Measurements from ENCODE around the gene SLC40A1. TPM values are rescaled to one million over a fixed set of nuclear protein-coding genes. Genes with fewer than 3 reads are reported as not detected.
A peak's percentile ranks its signal among the peaks of the same experiment; 100 is the strongest.

SLC40A1 gene
- polyA plus RNA-seq, 4 donors = 72.6 to 527 (median 154) TPM

GRCh38 chr2:189623049-189623448 lies 42.5 kb upstream of the SLC40A1 start:
- Histone ChIP-seq H3K4me3 (ENCODE audit: low read depth in 1 of 3, low read length in 3 of 3) (no peak overlapping the region), H3K27ac (ENCODE audit: low read depth in 1 of 3, low read length in 2 of 3) (no peak overlapping the region), H3K4me1 (ENCODE audit: control insufficient read depth in 3 of 3, insufficient read depth in 2 of 3, low read depth in 1 of 3, low read length in 2 of 3) (no peaks in the 10 kb centered on the region), H3K36me3 (ENCODE audit: control insufficient read depth in 3 of 3, insufficient read depth in 2 of 3, low read depth in 1 of 3, low read length in 3 of 3) (no peaks in the 10 kb centered on the region), H3K9me3 (ENCODE audit: control insufficient read depth in 2 of 2, insufficient read depth in 1 of 2, low read depth in 1 of 2, low read length in 1 of 2) (no peaks in the 10 kb centered on the region), H3K27me3 (ENCODE audit: control insufficient read depth in 3 of 3, insufficient read depth in 3 of 3, low read length in 3 of 3) (no peaks in the 10 kb centered on the region)
- 84 to 96% (median 94%) methylated on average over 1 of the region's 1 CpG for WGBS, 3 donors
- FAIRE-seq (no peak), DNase-seq (no peak)

GRCh38 chr2:189621781-189622180 lies 41.2 kb upstream of the SLC40A1 start:
- H3K27me3 ChIP-seq (ENCODE audit: control insufficient read depth in 3 of 3, insufficient read depth in 3 of 3, low read length in 3 of 3) = no peaks in the 10 kb centered on the region
- DNase-seq = no peak
- H3K36me3 ChIP-seq (ENCODE audit: control insufficient read depth in 3 of 3, insufficient read depth in 2 of 3, low read depth in 1 of 3, low read length in 3 of 3) = no peaks in the 10 kb centered on the region
- H3K9me3 ChIP-seq (ENCODE audit: control insufficient read depth in 2 of 2, insufficient read depth in 1 of 2, low read depth in 1 of 2, low read length in 1 of 2) = no peaks in the 10 kb centered on the region
- H3K27ac ChIP-seq (ENCODE audit: low read depth in 1 of 3, low read length in 2 of 3) = no peak overlapping the region
- no peaks in the 10 kb centered on the region for H3K4me1 ChIP-seq (ENCODE audit: control insufficient read depth in 3 of 3, insufficient read depth in 2 of 3, low read depth in 1 of 3, low read length in 2 of 3)
- H3K4me3 ChIP-seq (ENCODE audit: low read depth in 1 of 3, low read length in 3 of 3) = no peak overlapping the region
- FAIRE-seq = no peak

GRCh38 chr2:189618197-189618596 lies 37.6 kb upstream of the SLC40A1 start:
- Histone ChIP-seq H3K27me3 (ENCODE audit: control insufficient read depth in 3 of 3, insufficient read depth in 3 of 3, low read length in 3 of 3) (no peaks in the 10 kb centered on the region), H3K4me1 (ENCODE audit: control insufficient read depth in 3 of 3, insufficient read depth in 2 of 3, low read depth in 1 of 3, low read length in 2 of 3) (peaks cover 0 to 3% (median 0%) of the 10 kb centered on the region in 3 donors), H3K27ac (ENCODE audit: low read depth in 1 of 3, low read length in 2 of 3) (no peak overlapping the region), H3K4me3 (ENCODE audit: low read depth in 1 of 3, low read length in 3 of 3) (no peak overlapping the region), H3K36me3 (ENCODE audit: control insufficient read depth in 3 of 3, insufficient read depth in 2 of 3, low read depth in 1 of 3, low read length in 3 of 3) (no peaks in the 10 kb centered on the region), H3K9me3 (ENCODE audit: control insufficient read depth in 2 of 2, insufficient read depth in 1 of 2, low read depth in 1 of 2, low read length in 1 of 2) (no peaks in the 10 kb centered on the region)
- DNase-seq (no peak), FAIRE-seq (no peak)
- 0 to 2% (median 0%) methylated on average over 1 of the region's 1 CpG for WGBS, 3 donors

- Histone ChIP-seq H3K4me1 (ENCODE audit: control insufficient read depth in 3 of 3, insufficient read depth in 2 of 3, low read depth in 1 of 3, low read length in 2 of 3) (peaks cover 0 to 6% (median 0%) of the 10 kb centered on the region in 3 donors), H3K27ac (ENCODE audit: low read depth in 1 of 3, low read length in 2 of 3) (no peak overlapping the region), H3K9me3 (ENCODE audit: control insufficient read depth in 2 of 2, insufficient read depth in 1 of 2, low read depth in 1 of 2, low read length in 1 of 2) (no peaks in the 10 kb centered on the region), H3K36me3 (ENCODE audit: control insufficient read depth in 3 of 3, insufficient read depth in 2 of 3, low read depth in 1 of 3, low read length in 3 of 3) (no peaks in the 10 kb centered on the region), H3K4me3 (ENCODE audit: low read depth in 1 of 3, low read length in 3 of 3) (no peak overlapping the region), H3K27me3 (ENCODE audit: control insufficient read depth in 3 of 3, insufficient read depth in 3 of 3, low read length in 3 of 3) (no peaks in the 10 kb centered on the region)
- no peak for FAIRE-seq
- 89 to 96% (median 94%) methylated on average over 4 of the region's 4 CpGs for WGBS, 3 donors
- no peak for DNase-seq
Observed at GRCh38 chr2:189614585-189614984, 34.0 kb upstream of the SLC40A1 start.

GRCh38 chr2:189613650-189614420 lies 33.2 kb upstream of the SLC40A1 start:
- Histone ChIP-seq H3K27me3 (ENCODE audit: control insufficient read depth in 3 of 3, insufficient read depth in 3 of 3, low read length in 3 of 3) (no peaks in the 10 kb centered on the region), H3K36me3 (ENCODE audit: control insufficient read depth in 3 of 3, insufficient read depth in 2 of 3, low read depth in 1 of 3, low read length in 3 of 3) (no peaks in the 10 kb centered on the region), H3K4me1 (ENCODE audit: control insufficient read depth in 3 of 3, insufficient read depth in 2 of 3, low read depth in 1 of 3, low read length in 2 of 3) (peaks cover 0 to 6% (median 0%) of the 10 kb centered on the region in 3 donors), H3K9me3 (ENCODE audit: control insufficient read depth in 2 of 2, insufficient read depth in 1 of 2, low read depth in 1 of 2, low read length in 1 of 2) (no peaks in the 10 kb centered on the region), H3K4me3 (ENCODE audit: low read depth in 1 of 3, low read length in 3 of 3) (no peak overlapping the region), H3K27ac (ENCODE audit: low read depth in 1 of 3, low read length in 2 of 3) (peak overlapping the region in 1 of 3 donors; percentile 37)
- FAIRE-seq (no peak), DNase-seq (peak in 1 of 2 donors; percentile 3)
- 60 to 82% (median 69%) methylated on average over 2 of the region's 2 CpGs for WGBS, 3 donors

GRCh38 chr2:189613077-189613636 lies 32.6 kb upstream of the SLC40A1 start:
- peak overlapping the region in 1 of 3 donors; percentile 23 for H3K4me3 ChIP-seq (ENCODE audit: low read depth in 1 of 3, low read length in 3 of 3)
- FAIRE-seq (peak; percentile 80), DNase-seq (peak; percentile 64 to 86)
- no peaks in the 10 kb centered on the region for H3K27me3 ChIP-seq (ENCODE audit: control insufficient read depth in 3 of 3, insufficient read depth in 3 of 3, low read length in 3 of 3)
- H3K4me1 ChIP-seq (ENCODE audit: control insufficient read depth in 3 of 3, insufficient read depth in 2 of 3, low read depth in 1 of 3, low read length in 2 of 3) = peaks cover 0 to 6% (median 0%) of the 10 kb centered on the region in 3 donors
- WGBS, 3 donors = 9 to 17% (median 12%) methylated on average over 6 of the region's 6 CpGs
- H3K9me3 ChIP-seq (ENCODE audit: control insufficient read depth in 2 of 2, insufficient read depth in 1 of 2, low read depth in 1 of 2, low read length in 1 of 2) = no peaks in the 10 kb centered on the region
- no peaks in the 10 kb centered on the region for H3K36me3 ChIP-seq (ENCODE audit: control insufficient read depth in 3 of 3, insufficient read depth in 2 of 3, low read depth in 1 of 3, low read length in 3 of 3)
- peak overlapping the region in 2 of 3 donors; percentile 37 to 38 for H3K27ac ChIP-seq (ENCODE audit: low read depth in 1 of 3, low read length in 2 of 3)

GRCh38 chr2:189610700-189611099 lies 30.1 kb upstream of the SLC40A1 start:
- H3K4me1 ChIP-seq (ENCODE audit: control insufficient read depth in 3 of 3, insufficient read depth in 2 of 3, low read depth in 1 of 3, low read length in 2 of 3) = peaks cover 0 to 6% (median 0%) of the 10 kb centered on the region in 3 donors
- DNase-seq (no peak), FAIRE-seq (no peak)
- WGBS, 3 donors = 77 to 84% (median 84%) methylated on average over 2 of the region's 2 CpGs
- H3K27me3 ChIP-seq (ENCODE audit: control insufficient read depth in 3 of 3, insufficient read depth in 3 of 3, low read length in 3 of 3) = no peaks in the 10 kb centered on the region
- no peak overlapping the region for H3K27ac ChIP-seq (ENCODE audit: low read depth in 1 of 3, low read length in 2 of 3)
- H3K9me3 ChIP-seq (ENCODE audit: control insufficient read depth in 2 of 2, insufficient read depth in 1 of 2, low read depth in 1 of 2, low read length in 1 of 2) = no peaks in the 10 kb centered on the region
- H3K36me3 ChIP-seq (ENCODE audit: control insufficient read depth in 3 of 3, insufficient read depth in 2 of 3, low read depth in 1 of 3, low read length in 3 of 3) = no peaks in the 10 kb centered on the region
- H3K4me3 ChIP-seq (ENCODE audit: low read depth in 1 of 3, low read length in 3 of 3) = no peak overlapping the region

- Histone ChIP-seq H3K4me3 (ENCODE audit: low read depth in 1 of 3, low read length in 3 of 3) (no peak overlapping the region), H3K27me3 (ENCODE audit: control insufficient read depth in 3 of 3, insufficient read depth in 3 of 3, low read length in 3 of 3) (no peaks in the 10 kb centered on the region), H3K4me1 (ENCODE audit: control insufficient read depth in 3 of 3, insufficient read depth in 2 of 3, low read depth in 1 of 3, low read length in 2 of 3) (peaks cover 0 to 6% (median 0%) of the 10 kb centered on the region in 3 donors), H3K27ac (ENCODE audit: low read depth in 1 of 3, low read length in 2 of 3) (no peak overlapping the region), H3K36me3 (ENCODE audit: control insufficient read depth in 3 of 3, insufficient read depth in 2 of 3, low read depth in 1 of 3, low read length in 3 of 3) (no peaks in the 10 kb centered on the region), H3K9me3 (ENCODE audit: control insufficient read depth in 2 of 2, insufficient read depth in 1 of 2, low read depth in 1 of 2, low read length in 1 of 2) (no peaks in the 10 kb centered on the region)
- WGBS, 3 donors = 85 to 97% (median 90%) methylated on average over 1 of the region's 1 CpG
- FAIRE-seq = no peak
- no peak for DNase-seq
Observed at GRCh38 chr2:189609853-189610252, 29.3 kb upstream of the SLC40A1 start.
